GM10248 (cell line): Measurements from ENCODE around the gene RERE.

ENCODE experiments used
- CTCF ChIA-PET: fragments of 300-600 bp; sonication (Branson Sonifier 250); formaldehyde crosslinking; extraction: SDS; loops from one replicate; lab custom pipeline; 2021; ENCODE audit warnings: antibody characterized with exemption; lab: Yijun Ruan, JAX
- POLR2A ChIA-PET: fragments of 350-650 bp; sonication (Branson Sonifier 250); formaldehyde crosslinking; extraction: SDS; loops from one replicate; lab custom pipeline; 2020; ENCODE audit warnings: antibody characterized with exemption; lab: Yijun Ruan, JAX
- DNase-seq: peaks from one replicate; pipeline ENCODE4 v3.0.0; 2012; ENCODE audit errors: extremely low spot score
- CTCF ChIP-seq: IDR thresholded peaks from 2 replicates; pipeline ENCODE4 v1.5.1; 2012; ENCODE audit warnings: mild to moderate bottlenecking, low read depth; ENCODE audit errors: extremely low read depth, missing control alignments, control extremely low read depth

The RERE gene

GRCh38 chr1:8486047-8486446, 331.4 kb downstream of the RERE start:
- no peak for TF ChIP-seq CTCF
- POLR2A ChIA-PET, result no interaction called here
- CTCF ChIA-PET, result no interaction called here

DNA sequence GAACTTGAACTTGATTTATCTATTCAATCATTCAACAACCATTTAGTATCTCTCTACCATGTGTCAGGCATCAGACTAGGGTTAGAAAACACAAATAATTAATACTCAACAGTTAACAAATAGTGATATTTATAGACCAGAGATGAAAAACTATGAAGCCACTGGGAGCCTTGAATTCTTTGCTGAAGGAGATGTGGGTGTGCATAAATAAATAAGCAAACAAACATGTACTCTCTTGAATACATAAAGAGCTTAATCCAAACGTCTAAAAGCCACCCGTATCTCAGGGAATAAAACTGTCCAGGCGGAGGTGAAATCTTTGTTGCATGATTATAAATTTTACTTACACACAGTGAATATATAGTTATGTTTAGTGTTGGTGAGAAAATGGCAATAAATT, 333.9 kb downstream of the RERE start:
- DNase-seq, result no peak
- no peak for TF ChIP-seq CTCF
- CTCF ChIA-PET, result interaction anchor here (1.5 to 4.1 kb wide), 2 partner anchors 8 to 27 kb away, joined by 3 to 15 read pairs; no protein-coding TSS in a partner anchor
- POLR2A ChIA-PET, result no interaction called here

More at GRCh38 chr1:8486047-8486446, 331.4 kb downstream of the RERE start:
- no peak for DNase-seq

DNA sequence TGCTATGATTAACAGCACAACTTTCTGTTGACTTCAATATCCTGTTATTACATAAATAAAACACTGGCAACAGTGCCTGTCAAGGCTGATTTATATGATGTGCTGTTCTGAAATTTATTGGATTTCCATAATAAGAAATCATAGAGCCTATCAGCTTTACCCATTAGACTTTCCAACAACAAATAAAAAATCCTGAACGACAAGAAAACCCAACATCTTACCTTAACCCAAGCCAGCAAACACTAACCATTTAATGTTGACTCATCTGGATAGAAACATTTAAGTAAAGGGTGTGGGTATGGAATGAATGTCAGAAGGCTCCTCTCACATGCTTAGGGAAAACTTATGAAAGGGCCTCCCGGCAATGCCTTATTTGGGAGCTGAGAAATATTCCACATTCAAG, 334.5 kb downstream of the RERE start:
- DNase-seq, result no peak
- no peak for TF ChIP-seq CTCF
- ChIA-PET POLR2A (no interaction called here), CTCF (interaction anchor here (0.7 to 4.1 kb wide), 5 partner anchors 8 to 365 kb away, joined by 3 to 15 read pairs (median 3); no protein-coding TSS in a partner anchor)

DNA sequence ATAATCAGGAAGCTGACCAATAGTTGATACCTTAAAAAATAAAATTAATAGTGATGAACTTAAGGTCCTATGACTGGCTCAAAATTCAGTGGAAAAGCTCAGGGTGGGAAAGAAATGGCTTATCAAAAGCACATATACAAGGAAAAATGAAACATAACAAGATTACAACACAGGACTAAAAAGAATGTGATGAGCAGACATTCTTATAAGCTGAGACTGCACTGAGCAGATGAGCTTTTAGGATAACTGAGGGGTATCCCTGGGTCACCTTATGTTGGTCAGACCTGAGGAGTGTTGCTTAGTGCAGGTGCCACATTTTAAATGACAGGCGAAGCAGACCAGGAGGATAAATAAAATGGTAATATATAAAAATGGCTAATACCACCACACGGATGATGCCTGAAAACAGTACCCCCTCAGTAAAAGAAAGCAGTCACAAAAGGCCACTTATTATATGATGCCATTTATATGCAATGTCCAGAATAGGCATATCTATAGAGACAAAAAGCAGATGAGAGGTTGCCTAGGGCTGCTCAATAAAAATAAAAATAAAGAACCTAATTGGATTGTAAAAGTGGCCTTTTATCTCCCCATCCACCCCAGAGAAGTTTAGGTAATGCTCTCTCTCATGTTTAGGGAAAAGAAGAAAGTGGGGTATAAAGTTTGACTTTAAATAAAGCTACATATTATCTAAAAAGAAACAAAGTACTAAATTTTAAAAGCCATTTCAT, 335.6 kb downstream of the RERE start:
- TF ChIP-seq CTCF, result no peak
- ChIA-PET POLR2A (no interaction called here), CTCF (interaction anchor here (0.7 to 4.1 kb wide), 5 partner anchors 10 to 366 kb away, joined by 3 to 15 read pairs (median 5); no protein-coding TSS in a partner anchor)
- no peak for DNase-seq

DNA sequence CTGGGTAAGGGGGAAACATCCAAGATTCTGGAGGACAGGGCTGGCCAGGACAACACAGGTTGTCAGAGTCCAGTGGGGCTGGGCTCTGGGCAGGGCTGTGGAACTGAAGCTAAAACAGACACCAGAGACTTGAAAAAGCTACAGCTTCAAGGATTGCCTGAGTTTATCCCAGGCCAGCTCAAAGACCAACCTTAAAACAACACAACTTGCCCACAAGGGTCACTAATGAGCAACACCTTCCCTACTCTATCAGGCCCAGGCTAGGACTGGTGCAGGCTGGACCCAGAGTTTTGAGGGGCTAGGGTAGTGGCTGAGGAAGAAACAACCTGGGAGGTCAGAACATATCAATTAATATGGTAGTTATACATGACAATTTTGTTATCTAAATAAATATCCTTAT, 338.9 kb downstream of the RERE start:
- no peak for TF ChIP-seq CTCF
- DNase-seq, result no peak
- ChIA-PET CTCF (interaction anchor here (0.7 to 3.0 kb wide), 5 partner anchors 9 to 248 kb away, joined by 3 to 8 read pairs (median 4); no protein-coding TSS in a partner anchor), POLR2A (no interaction called here)

DNA sequence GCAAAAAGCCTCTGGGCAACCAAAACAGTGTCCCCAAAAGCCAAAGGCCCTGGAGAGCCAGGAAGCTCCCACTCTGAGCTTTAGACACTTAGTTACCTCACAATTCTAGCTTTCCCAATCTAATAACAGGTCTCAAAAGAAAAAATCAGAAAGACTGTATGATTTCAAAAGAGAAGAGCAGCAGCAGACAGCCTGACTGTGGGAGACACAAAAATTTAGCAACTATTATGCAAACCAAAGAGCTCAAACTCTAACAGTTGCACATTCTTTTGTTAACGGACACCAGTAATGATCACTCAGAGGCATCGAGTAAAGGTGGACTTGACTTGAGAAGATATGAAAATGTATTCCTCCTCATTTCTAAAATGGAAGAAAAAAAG, 339.5 kb downstream of the RERE start:
- CTCF ChIA-PET, result interaction anchor here (0.9 to 3.0 kb wide), 6 partner anchors 11 to 238 kb away, joined by 3 to 8 read pairs (median 3); no protein-coding TSS in a partner anchor
- POLR2A ChIA-PET, result no interaction called here
- DNase-seq, result no peak
- no peak for TF ChIP-seq CTCF
